Measurements from ENCODE around the gene DOCK10. TPM values are rescaled to one million over a fixed set of nuclear protein-coding genes. Genes with fewer than 3 reads are reported as not detected.
A peak's percentile ranks its signal among the peaks of the same experiment; 100 is the strongest.

The DOCK10 gene
- total RNA-seq, 1 experiment from 2014 or later, result 2.9 TPM

DNA sequence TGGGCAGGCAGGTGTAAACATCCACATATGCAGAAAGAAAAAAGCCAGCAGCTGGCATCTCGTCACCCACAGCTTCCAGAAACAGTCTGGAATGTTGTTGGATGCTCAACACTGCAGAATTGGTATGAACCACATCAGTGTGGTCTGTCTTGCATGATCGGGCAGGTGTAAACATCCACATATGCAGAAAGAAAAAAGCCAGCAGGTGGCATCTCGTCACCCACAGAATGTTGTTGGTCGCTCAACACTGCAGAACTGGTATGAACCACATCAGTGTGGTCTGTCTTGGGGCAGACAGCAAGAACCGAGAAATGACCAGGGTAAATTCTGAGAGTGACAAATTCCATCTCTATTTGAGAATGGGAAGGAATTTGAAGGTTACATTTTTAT, 39.6 kb downstream of the DOCK10 start (continued):
- TF ChIP-seq, protein P1, sequence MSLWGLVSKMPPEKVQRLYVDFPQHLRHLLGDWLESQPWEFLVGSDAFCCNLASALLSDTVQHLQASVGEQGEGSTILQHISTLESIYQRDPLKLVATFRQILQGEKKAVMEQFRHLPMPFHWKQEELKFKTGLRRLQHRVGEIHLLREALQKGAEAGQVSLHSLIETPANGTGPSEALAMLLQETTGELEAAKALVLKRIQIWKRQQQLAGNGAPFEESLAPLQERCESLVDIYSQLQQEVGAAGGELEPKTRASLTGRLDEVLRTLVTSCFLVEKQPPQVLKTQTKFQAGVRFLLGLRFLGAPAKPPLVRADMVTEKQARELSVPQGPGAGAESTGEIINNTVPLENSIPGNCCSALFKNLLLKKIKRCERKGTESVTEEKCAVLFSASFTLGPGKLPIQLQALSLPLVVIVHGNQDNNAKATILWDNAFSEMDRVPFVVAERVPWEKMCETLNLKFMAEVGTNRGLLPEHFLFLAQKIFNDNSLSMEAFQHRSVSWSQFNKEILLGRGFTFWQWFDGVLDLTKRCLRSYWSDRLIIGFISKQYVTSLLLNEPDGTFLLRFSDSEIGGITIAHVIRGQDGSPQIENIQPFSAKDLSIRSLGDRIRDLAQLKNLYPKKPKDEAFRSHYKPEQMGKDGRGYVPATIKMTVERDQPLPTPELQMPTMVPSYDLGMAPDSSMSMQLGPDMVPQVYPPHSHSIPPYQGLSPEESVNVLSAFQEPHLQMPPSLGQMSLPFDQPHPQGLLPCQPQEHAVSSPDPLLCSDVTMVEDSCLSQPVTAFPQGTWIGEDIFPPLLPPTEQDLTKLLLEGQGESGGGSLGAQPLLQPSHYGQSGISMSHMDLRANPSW (CRISPR knock-in tag; conservative IDR thresholded peaks at IDR 0.05; ENCODE audit: low read depth), result no peak

- Mint-ChIP-seq H3K27ac (no peak overlapping the region), H3K4me3 (no peak overlapping the region), H3K27me3 (ENCODE audit: low read depth) (no peaks in the 10 kb centered on the region), H3K36me3 (no peaks in the 10 kb centered on the region), H3K9me3 (no peaks in the 10 kb centered on the region), H3K4me1 (peaks cover 13% of the 10 kb centered on the region)
- TF ChIP-seq, protein P2, sequence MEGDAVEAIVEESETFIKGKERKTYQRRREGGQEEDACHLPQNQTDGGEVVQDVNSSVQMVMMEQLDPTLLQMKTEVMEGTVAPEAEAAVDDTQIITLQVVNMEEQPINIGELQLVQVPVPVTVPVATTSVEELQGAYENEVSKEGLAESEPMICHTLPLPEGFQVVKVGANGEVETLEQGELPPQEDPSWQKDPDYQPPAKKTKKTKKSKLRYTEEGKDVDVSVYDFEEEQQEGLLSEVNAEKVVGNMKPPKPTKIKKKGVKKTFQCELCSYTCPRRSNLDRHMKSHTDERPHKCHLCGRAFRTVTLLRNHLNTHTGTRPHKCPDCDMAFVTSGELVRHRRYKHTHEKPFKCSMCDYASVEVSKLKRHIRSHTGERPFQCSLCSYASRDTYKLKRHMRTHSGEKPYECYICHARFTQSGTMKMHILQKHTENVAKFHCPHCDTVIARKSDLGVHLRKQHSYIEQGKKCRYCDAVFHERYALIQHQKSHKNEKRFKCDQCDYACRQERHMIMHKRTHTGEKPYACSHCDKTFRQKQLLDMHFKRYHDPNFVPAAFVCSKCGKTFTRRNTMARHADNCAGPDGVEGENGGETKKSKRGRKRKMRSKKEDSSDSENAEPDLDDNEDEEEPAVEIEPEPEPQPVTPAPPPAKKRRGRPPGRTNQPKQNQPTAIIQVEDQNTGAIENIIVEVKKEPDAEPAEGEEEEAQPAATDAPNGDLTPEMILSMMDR (IDR thresholded peaks at IDR 0.05), result peak; percentile 74
- TF ChIP-seq MXD4 (CRISPR knock-in tag; IDR thresholded peaks at IDR 0.05; ENCODE audit: borderline replicate concordance) (no peak), FOXK1 (CRISPR knock-in tag; IDR thresholded peaks at IDR 0.05) (0 out of 2 replicates have a peak, but pooled peaks have one; percentile 28)
- POLR2A ChIA-PET, result interaction anchor here (0.8 kb wide), 1 partner anchor 488 kb away, joined by 3 read pairs; no protein-coding TSS in a partner anchor
- ATAC-seq (peak; percentile 81), DNase-seq (ENCODE audit: low spot score) (peak; percentile 53)
- CTCF ChIA-PET, result interaction anchor here (0.7 kb wide), 1 partner anchor 20 kb away, joined by 3 read pairs; no protein-coding TSS in a partner anchor
Observed at GRCh38 chr2:225002039-225002655, 40.1 kb downstream of the DOCK10 start.

DNA sequence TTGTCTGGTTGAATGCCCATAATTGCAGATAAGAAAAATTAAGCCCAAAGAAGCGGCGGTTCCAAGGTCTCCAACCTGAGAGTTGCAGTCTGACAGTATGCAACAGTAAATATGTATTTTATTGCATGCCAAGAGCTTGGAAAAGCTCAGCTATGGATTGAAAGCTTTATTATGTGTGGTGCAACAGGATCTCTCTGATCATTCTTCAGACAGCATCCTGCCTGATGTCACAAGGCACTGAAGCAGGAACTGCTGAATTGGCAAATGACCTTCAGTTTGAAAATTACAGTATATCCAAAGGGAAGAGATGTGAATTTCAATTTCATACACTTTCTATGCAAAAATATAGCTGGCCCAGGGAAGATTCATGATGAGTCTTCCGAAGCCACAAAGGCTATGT, 42.5 kb downstream of the DOCK10 start:
- Mint-ChIP-seq H3K27ac (no peak overlapping the region), H3K4me1 (peaks cover 12% of the 10 kb centered on the region), H3K27me3 (ENCODE audit: low read depth) (no peaks in the 10 kb centered on the region), H3K4me3 (no peak overlapping the region), H3K36me3 (no peaks in the 10 kb centered on the region), H3K9me3 (no peaks in the 10 kb centered on the region)
- ATAC-seq, result no peak
- POLR2A ChIA-PET, result no interaction called here
- no peak for DNase-seq (ENCODE audit: low spot score)
- CTCF ChIA-PET, result interaction anchor here (1.5 kb wide), 1 partner anchor 180 kb away, joined by 3 read pairs; no protein-coding TSS in a partner anchor
- no peak for TF ChIP-seq ZNF671 (CRISPR knock-in tag; IDR thresholded peaks at IDR 0.05)
- TF ChIP-seq, protein P3, sequence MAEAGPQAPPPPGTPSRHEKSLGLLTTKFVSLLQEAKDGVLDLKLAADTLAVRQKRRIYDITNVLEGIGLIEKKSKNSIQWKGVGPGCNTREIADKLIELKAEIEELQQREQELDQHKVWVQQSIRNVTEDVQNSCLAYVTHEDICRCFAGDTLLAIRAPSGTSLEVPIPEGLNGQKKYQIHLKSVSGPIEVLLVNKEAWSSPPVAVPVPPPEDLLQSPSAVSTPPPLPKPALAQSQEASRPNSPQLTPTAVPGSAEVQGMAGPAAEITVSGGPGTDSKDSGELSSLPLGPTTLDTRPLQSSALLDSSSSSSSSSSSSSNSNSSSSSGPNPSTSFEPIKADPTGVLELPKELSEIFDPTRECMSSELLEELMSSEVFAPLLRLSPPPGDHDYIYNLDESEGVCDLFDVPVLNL (CRISPR knock-in tag; IDR thresholded peaks at IDR 0.05; ENCODE audit: borderline replicate concordance, low read depth), result no peak
- no peak for TF ChIP-seq ZNF263 (CRISPR knock-in tag; IDR thresholded peaks at IDR 0.05; ENCODE audit: low read depth)
- no peak for TF ChIP-seq NR2C2 (CRISPR knock-in tag; IDR thresholded peaks at IDR 0.05)
- TF ChIP-seq, protein P4, sequence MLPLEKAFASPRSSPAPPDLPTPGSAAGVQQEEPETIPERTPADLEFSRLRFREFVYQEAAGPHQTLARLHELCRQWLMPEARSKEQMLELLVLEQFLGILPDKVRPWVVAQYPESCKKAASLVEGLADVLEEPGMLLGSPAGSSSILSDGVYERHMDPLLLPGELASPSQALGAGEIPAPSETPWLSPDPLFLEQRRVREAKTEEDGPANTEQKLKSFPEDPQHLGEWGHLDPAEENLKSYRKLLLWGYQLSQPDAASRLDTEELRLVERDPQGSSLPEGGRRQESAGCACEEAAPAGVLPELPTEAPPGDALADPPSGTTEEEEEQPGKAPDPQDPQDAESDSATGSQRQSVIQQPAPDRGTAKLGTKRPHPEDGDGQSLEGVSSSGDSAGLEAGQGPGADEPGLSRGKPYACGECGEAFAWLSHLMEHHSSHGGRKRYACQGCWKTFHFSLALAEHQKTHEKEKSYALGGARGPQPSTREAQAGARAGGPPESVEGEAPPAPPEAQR (CRISPR knock-in tag; IDR thresholded peaks at IDR 0.05), result no peak
- no peak for TF ChIP-seq NR1H2 (CRISPR knock-in tag; IDR thresholded peaks at IDR 0.05)
- TF ChIP-seq GRHL2 (CRISPR knock-in tag; IDR thresholded peaks at IDR 0.05; ENCODE audit: insufficient replicate concordance, severe bottlenecking), result no peak
- TF ChIP-seq NFYB (CRISPR knock-in tag; conservative IDR thresholded peaks at IDR 0.05; ENCODE audit: low read depth), result no peak
- no peak for TF ChIP-seq TCF7 (CRISPR knock-in tag; IDR thresholded peaks at IDR 0.05; ENCODE audit: low read depth)
- TF ChIP-seq CREB1 (CRISPR knock-in tag; IDR thresholded peaks at IDR 0.05), result no peak
- no peak for TF ChIP-seq JAZF1 (CRISPR knock-in tag; IDR thresholded peaks at IDR 0.05)
- TF ChIP-seq ZNF396 (CRISPR knock-in tag; IDR thresholded peaks at IDR 0.05; ENCODE audit: borderline replicate concordance), result no peak
- TF ChIP-seq ZNF423 (CRISPR knock-in tag; IDR thresholded peaks at IDR 0.05), result no peak
- no peak for TF ChIP-seq ZNF317 (CRISPR knock-in tag; IDR thresholded peaks at IDR 0.05; ENCODE audit: borderline replicate concordance, low read depth)
- TF ChIP-seq, protein P5, sequence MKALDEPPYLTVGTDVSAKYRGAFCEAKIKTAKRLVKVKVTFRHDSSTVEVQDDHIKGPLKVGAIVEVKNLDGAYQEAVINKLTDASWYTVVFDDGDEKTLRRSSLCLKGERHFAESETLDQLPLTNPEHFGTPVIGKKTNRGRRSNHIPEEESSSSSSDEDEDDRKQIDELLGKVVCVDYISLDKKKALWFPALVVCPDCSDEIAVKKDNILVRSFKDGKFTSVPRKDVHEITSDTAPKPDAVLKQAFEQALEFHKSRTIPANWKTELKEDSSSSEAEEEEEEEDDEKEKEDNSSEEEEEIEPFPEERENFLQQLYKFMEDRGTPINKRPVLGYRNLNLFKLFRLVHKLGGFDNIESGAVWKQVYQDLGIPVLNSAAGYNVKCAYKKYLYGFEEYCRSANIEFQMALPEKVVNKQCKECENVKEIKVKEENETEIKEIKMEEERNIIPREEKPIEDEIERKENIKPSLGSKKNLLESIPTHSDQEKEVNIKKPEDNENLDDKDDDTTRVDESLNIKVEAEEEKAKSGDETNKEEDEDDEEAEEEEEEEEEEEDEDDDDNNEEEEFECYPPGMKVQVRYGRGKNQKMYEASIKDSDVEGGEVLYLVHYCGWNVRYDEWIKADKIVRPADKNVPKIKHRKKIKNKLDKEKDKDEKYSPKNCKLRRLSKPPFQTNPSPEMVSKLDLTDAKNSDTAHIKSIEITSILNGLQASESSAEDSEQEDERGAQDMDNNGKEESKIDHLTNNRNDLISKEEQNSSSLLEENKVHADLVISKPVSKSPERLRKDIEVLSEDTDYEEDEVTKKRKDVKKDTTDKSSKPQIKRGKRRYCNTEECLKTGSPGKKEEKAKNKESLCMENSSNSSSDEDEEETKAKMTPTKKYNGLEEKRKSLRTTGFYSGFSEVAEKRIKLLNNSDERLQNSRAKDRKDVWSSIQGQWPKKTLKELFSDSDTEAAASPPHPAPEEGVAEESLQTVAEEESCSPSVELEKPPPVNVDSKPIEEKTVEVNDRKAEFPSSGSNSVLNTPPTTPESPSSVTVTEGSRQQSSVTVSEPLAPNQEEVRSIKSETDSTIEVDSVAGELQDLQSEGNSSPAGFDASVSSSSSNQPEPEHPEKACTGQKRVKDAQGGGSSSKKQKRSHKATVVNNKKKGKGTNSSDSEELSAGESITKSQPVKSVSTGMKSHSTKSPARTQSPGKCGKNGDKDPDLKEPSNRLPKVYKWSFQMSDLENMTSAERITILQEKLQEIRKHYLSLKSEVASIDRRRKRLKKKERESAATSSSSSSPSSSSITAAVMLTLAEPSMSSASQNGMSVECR (CRISPR knock-in tag; IDR thresholded peaks at IDR 0.05; ENCODE audit: borderline replicate concordance), result no peak
